Mucosa of descending colon (tissue), 3 donors: Measurements from ENCODE around the gene GPR17. TPM values are rescaled to one million over a fixed set of nuclear protein-coding genes. Genes with fewer than 3 reads are reported as not detected.
A peak's percentile ranks its signal among the peaks of the same experiment; 100 is the strongest.

Experiments used
- ATAC-seq: fragments of 200-7000 bp; cut with Tn5 transposase; one replicate; pipeline ENCODE4 v1.9.1; 2020; ENCODE audit warnings: mild to moderate bottlenecking, moderate library complexity
- DNase-seq, 3 donors: peaks; one replicate each; pipeline ENCODE4 v3.0.0-alpha.2; 2020
- H3K36me3 ChIP-seq: fragments of 200-600 bp; one replicate; pipeline ENCODE4 v1.8.0; 2021; ENCODE audit warnings: low read depth, mild to moderate bottlenecking
- H3K4me1 ChIP-seq: fragments of 200-600 bp; one replicate; pipeline ENCODE4 v1.8.0; 2021; ENCODE audit warnings: low read depth, mild to moderate bottlenecking
- H3K4me3 ChIP-seq: fragments of 200-600 bp; one replicate; pipeline ENCODE4 v1.8.0; 2021; ENCODE audit warnings: mild to moderate bottlenecking
- H3K9me3 ChIP-seq: fragments of 200-600 bp; one replicate; pipeline ENCODE4 v1.8.0; 2021; ENCODE audit warnings: mild to moderate bottlenecking
- CTCF ChIP-seq: fragments of 200-600 bp; IDR thresholded peaks from one replicate; pipeline ENCODE4 v1.8.0; 2022; ENCODE audit warnings: antibody characterized with exemption, mild to moderate bottlenecking
- intact Hi-C, 2 donors: fragments of 100-400 bp; cut with DNase I in 1 of 2; cut with micrococcal nuclease in 1 of 2; formaldehyde crosslinking; loops; one replicate each; pipeline versions ENCODE4 v1.11.0 to v1.11.1; 2022; cut with DNase I, micrococcal nuclease
- total RNA-seq, 3 donors: library from RNA; stranded (reverse); fragmentation: NEBNext Ultra II Directional in 2 of 3; extraction: Animal tissue kit (Norgen Biotek cat#: 25700) in 2 of 3; gene quantifications; one replicate each; pipeline versions ENCODE4 v1.2.1 to v1.2.4, GENCODE V29; 2021 to 2023
- donor health status: DM: no; HTN: no; CAD: no; lungs with moderate emphysema.
- donor health status: DM: no; HTN: no; CAD: no.
- donor health status: DM: no; HTN: yes; CAD: no.

The GPR17 gene
- total RNA-seq, 3 donors from 2014 or later, result 0.51 TPM; not detected in 2

GRCh38 chr2:127672341-127673224 lies 26.6 kb downstream of the GPR17 start:
- ATAC-seq, result peak; percentile 7
- H3K36me3 ChIP-seq, result no peaks in the 10 kb centered on the region
- H3K4me3 ChIP-seq, result no peak overlapping the region
- H3K9me3 ChIP-seq, result no peaks in the 10 kb centered on the region
- no peak for TF ChIP-seq CTCF
- no peak for DNase-seq
- peaks cover 6% of the 10 kb centered on the region for H3K4me1 ChIP-seq
- intact Hi-C loops, result no loop called here

- H3K4me1 ChIP-seq, result peaks cover 6% of the 10 kb centered on the region
- no peak for TF ChIP-seq CTCF
- H3K9me3 ChIP-seq, result no peaks in the 10 kb centered on the region
- H3K4me3 ChIP-seq, result no peak overlapping the region
- no peaks in the 10 kb centered on the region for H3K36me3 ChIP-seq
- no peak for ATAC-seq
- no peak for DNase-seq
- intact Hi-C loops, result no loop called here
Measured at GRCh38 chr2:127673291-127674069, 27.5 kb downstream of the GPR17 start.

DNA sequence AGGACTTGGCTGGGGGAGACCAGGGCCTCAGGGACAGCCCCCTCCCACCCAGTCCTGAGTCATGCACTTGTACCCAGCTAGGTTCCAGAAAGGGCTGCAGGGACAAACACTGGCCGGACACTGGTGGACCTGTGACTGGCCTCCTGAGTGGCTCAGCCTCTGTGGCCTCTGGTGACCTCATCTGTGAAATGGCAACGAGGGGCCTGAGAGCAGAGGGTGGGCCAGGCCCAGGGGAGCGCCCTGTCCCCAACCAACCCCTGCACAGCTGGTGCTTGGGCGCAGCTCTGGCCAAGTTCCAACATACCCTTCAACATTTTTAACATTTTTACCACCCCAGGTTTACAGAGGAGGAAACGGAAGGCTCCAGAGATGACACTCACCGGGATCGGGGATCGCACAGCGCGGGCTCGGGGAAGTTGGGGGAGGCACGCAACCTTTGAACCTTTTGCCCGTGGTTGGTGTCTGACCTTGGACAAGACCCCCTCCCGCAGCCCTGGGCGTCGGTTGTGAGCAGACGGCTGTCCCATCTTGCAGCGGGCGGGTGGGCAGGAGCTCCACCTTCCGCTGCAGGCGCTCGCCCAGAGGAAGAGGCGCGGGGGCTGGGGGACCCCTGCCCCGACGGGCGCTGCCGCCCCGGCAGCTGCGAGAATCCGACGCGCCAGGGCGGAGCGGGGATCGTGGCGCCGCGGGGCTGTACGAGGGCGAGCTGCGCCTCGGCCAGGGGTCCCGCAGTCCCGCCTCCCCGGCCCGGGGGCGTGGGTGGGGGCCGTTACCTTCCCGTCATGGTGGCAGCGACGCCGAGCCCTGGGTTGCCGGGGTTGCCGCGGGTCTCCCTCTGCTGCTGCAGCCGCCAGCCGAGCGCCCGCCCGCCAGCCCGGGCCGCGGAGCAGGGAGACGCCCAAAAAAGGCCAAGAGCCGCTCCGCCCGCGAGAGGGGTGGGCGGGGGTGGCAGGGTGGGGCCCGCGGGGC lies 28.6 kb downstream of the GPR17 start:
- H3K36me3 ChIP-seq, result no peaks in the 10 kb centered on the region
- no peak for DNase-seq
- H3K9me3 ChIP-seq, result no peaks in the 10 kb centered on the region
- H3K4me3 ChIP-seq, result no peak overlapping the region
- peaks cover 6% of the 10 kb centered on the region for H3K4me1 ChIP-seq
- intact Hi-C loops, result no loop called here
- ATAC-seq, result peak; percentile 50
- TF ChIP-seq CTCF, result no peak

- Histone ChIP-seq H3K36me3 (no peaks in the 10 kb centered on the region), H3K9me3 (no peaks in the 10 kb centered on the region), H3K4me1 (peaks cover 6% of the 10 kb centered on the region), H3K4me3 (no peak within 1 kb of the TSS)
- intact Hi-C loops, result no loop called here
- peak; percentile 22 for ATAC-seq
- peak in 1 of 3 donors; percentile 30 for DNase-seq
- no peak for TF ChIP-seq CTCF
Measured at GRCh38 chr2:127675331-127676261, 29.6 kb downstream of the GPR17 start, which contains the start of gene LIMS2. TSS of gene LIMS2 (minus strand) at chr2:127675530. CDS start at chr2:127675024, 506 bp downstream.
